Neural cell (in vitro differentiated cells): ENCODE data around the gene PSMB10.

Experiments used
- CTCF ChIP-seq: fragments of 450-650 bp; IDR thresholded peaks from 2 replicates; pipeline ENCODE4 v1.5.1; 2014; ENCODE audit warnings: antibody characterized with exemption, mild to moderate bottlenecking, moderate library complexity; ENCODE audit not compliant: poor library complexity, severe bottlenecking
- EP300 ChIP-seq: fragments of 450-650 bp; conservative IDR thresholded peaks from 2 replicates; pipeline ENCODE4 v1.6.1; 2014; ENCODE audit warnings: antibody characterized with exemption, mild to moderate bottlenecking, moderate library complexity; ENCODE audit not compliant: poor library complexity, severe bottlenecking
- EZH2 ChIP-seq: fragments of 200-600, 300-800 bp; shearing (Covaris generic), sonication (generic); IDR thresholded peaks from 2 replicates; pipeline ENCODE4 v1.6.1; 2014; ENCODE audit warnings: antibody characterized with exemption, low read length, borderline replicate concordance, mild to moderate bottlenecking; ENCODE audit not compliant: insufficient read depth, poor library complexity, severe bottlenecking
- MXI1 ChIP-seq: fragments of 450-650 bp; conservative IDR thresholded peaks from 2 replicates; pipeline ENCODE4 v1.6.1; 2014; ENCODE audit warnings: antibody characterized with exemption, mild to moderate bottlenecking; ENCODE audit not compliant: poor library complexity, severe bottlenecking
- POLR2AphosphoS5 ChIP-seq: IDR thresholded peaks from 2 replicates; pipeline ENCODE4 v1.6.1; 2012
- RAD21 ChIP-seq: fragments of 450-650 bp; conservative IDR thresholded peaks from 2 replicates; pipeline ENCODE4 v1.6.1; 2014; ENCODE audit warnings: antibody characterized with exemption, mild to moderate bottlenecking, moderate library complexity
- TAF1 ChIP-seq: IDR thresholded peaks from 2 replicates; pipeline ENCODE4 v1.6.1; 2012; ENCODE audit warnings: low read depth
- TF ChIP-seq, protein P1 (sequence below): IDR thresholded peaks from 2 replicates; pipeline ENCODE4 v1.6.1; 2012; ENCODE audit warnings: borderline replicate concordance

DNA sequence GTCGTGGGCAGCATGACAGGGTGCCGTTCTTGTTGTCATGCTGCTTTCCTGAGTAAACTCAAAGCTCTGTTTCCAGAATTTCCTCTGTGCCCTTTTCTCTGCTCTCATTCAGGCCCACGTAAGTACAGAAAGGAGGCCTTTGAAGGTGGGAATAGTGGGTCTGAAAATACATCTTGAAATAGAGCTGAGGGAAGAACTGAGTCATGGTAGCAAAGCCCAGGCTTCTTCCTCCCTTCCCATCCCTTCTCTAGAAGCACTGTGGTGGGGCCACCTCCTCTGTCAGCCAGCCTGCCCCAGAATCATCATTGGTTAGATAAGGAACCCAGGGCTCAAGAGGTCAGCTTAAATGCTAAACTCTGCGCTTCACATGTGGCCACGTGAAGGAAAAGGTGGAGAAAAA lies 14.4 kb downstream of the PSMB10 start:
- no peak for TF ChIP-seq EP300
- no peak for TF ChIP-seq CTCF
- no peak for TF ChIP-seq POLR2AphosphoS5
- TF ChIP-seq EZH2 = no peak
- TF ChIP-seq TAF1 = no peak
- TF ChIP-seq, protein P1, sequence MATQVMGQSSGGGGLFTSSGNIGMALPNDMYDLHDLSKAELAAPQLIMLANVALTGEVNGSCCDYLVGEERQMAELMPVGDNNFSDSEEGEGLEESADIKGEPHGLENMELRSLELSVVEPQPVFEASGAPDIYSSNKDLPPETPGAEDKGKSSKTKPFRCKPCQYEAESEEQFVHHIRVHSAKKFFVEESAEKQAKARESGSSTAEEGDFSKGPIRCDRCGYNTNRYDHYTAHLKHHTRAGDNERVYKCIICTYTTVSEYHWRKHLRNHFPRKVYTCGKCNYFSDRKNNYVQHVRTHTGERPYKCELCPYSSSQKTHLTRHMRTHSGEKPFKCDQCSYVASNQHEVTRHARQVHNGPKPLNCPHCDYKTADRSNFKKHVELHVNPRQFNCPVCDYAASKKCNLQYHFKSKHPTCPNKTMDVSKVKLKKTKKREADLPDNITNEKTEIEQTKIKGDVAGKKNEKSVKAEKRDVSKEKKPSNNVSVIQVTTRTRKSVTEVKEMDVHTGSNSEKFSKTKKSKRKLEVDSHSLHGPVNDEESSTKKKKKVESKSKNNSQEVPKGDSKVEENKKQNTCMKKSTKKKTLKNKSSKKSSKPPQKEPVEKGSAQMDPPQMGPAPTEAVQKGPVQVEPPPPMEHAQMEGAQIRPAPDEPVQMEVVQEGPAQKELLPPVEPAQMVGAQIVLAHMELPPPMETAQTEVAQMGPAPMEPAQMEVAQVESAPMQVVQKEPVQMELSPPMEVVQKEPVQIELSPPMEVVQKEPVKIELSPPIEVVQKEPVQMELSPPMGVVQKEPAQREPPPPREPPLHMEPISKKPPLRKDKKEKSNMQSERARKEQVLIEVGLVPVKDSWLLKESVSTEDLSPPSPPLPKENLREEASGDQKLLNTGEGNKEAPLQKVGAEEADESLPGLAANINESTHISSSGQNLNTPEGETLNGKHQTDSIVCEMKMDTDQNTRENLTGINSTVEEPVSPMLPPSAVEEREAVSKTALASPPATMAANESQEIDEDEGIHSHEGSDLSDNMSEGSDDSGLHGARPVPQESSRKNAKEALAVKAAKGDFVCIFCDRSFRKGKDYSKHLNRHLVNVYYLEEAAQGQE = no peak
- TF ChIP-seq MXI1 = no peak
- TF ChIP-seq RAD21 = no peak
